ENCODE measurements around the gene METTL25. TPM values are rescaled to one million over a fixed set of nuclear protein-coding genes. Genes with fewer than 3 reads are reported as not detected.

Gene METTL25
- total and polyA plus RNA-seq, 2 experiments from 2014 or later: 9.1 to 14.5 TPM

- H3K4me1 ChIP-seq (ENCODE audit: low read depth): peaks cover 5% of the 10 kb centered on the region
- no peaks in the 10 kb centered on the region for H3K36me3 ChIP-seq
- no peak overlapping the region for H3K4me3 ChIP-seq
- no peak for DNase-seq (ENCODE audit: low read depth in 1 of 2, low spot score in 1 of 2)
- no peak overlapping the region for H3K27ac ChIP-seq
- TF ChIP-seq CTCF (IDR thresholded peaks at IDR 0.05; ENCODE audit: low read depth, low read length): no peak
- H3K9me3 ChIP-seq (ENCODE audit: low read depth): no peaks in the 10 kb centered on the region
- no peaks in the 10 kb centered on the region for H3K27me3 ChIP-seq
Observed at GRCh38 chr12:82366197-82366596, 7.9 kb downstream of the METTL25 start.

- no peak overlapping the region for H3K27ac ChIP-seq
- TF ChIP-seq CTCF (IDR thresholded peaks at IDR 0.05; ENCODE audit: low read depth, low read length): no peak
- no peaks in the 10 kb centered on the region for H3K36me3 ChIP-seq
- H3K9me3 ChIP-seq (ENCODE audit: low read depth): no peaks in the 10 kb centered on the region
- H3K4me3 ChIP-seq: no peak overlapping the region
- H3K4me1 ChIP-seq (ENCODE audit: low read depth): no peaks in the 10 kb centered on the region
- DNase-seq (ENCODE audit: low read depth in 1 of 2, low spot score in 1 of 2): no peak
- no peaks in the 10 kb centered on the region for H3K27me3 ChIP-seq
Observed at GRCh38 chr12:82375201-82375600, 16.9 kb downstream of the METTL25 start.

GRCh38 chr12:82378997-82379396 lies 20.7 kb downstream of the METTL25 start:
- no peaks in the 10 kb centered on the region for H3K27me3 ChIP-seq
- peaks cover under 1% of the 10 kb centered on the region for H3K4me1 ChIP-seq (ENCODE audit: low read depth)
- no peak overlapping the region for H3K4me3 ChIP-seq
- H3K36me3 ChIP-seq: no peaks in the 10 kb centered on the region
- no peak for TF ChIP-seq CTCF (IDR thresholded peaks at IDR 0.05; ENCODE audit: low read depth, low read length)
- no peak overlapping the region for H3K27ac ChIP-seq
- H3K9me3 ChIP-seq (ENCODE audit: low read depth): no peaks in the 10 kb centered on the region
- DNase-seq (ENCODE audit: low read depth in 1 of 2, low spot score in 1 of 2): no peak

- H3K4me3 ChIP-seq: no peak overlapping the region
- H3K4me1 ChIP-seq (ENCODE audit: low read depth): peaks cover 12% of the 10 kb centered on the region
- H3K9me3 ChIP-seq (ENCODE audit: low read depth): no peaks in the 10 kb centered on the region
- no peaks in the 10 kb centered on the region for H3K27me3 ChIP-seq
- peak; percentile 29 to 61 for DNase-seq (ENCODE audit: low read depth in 1 of 2, low spot score in 1 of 2)
- TF ChIP-seq CTCF (IDR thresholded peaks at IDR 0.05; ENCODE audit: low read depth, low read length): peak; percentile 64
- H3K36me3 ChIP-seq: no peaks in the 10 kb centered on the region
- H3K27ac ChIP-seq: no peak overlapping the region
Observed at GRCh38 chr12:82383930-82384552, 25.7 kb downstream of the METTL25 start.

- no peak for DNase-seq (ENCODE audit: low read depth in 1 of 2, low spot score in 1 of 2)
- TF ChIP-seq CTCF (IDR thresholded peaks at IDR 0.05; ENCODE audit: low read depth, low read length): no peak
Observed at GRCh38 chr12:82398879-82399278, 40.5 kb downstream of the METTL25 start.

More at GRCh38 chr12:82398879-82399278, 40.5 kb downstream of the METTL25 start:
- peaks cover 8% of the 10 kb centered on the region for H3K36me3 ChIP-seq
- H3K9me3 ChIP-seq (ENCODE audit: low read depth): no peaks in the 10 kb centered on the region
- H3K4me1 ChIP-seq (ENCODE audit: low read depth): no peaks in the 10 kb centered on the region
- H3K27me3 ChIP-seq: no peaks in the 10 kb centered on the region
- H3K4me3 ChIP-seq: no peak overlapping the region
- no peak overlapping the region for H3K27ac ChIP-seq

Data from cardiac muscle cell (in vitro differentiated cells and primary cell).